Dedifferentiated amniotic fluid mesenchymal stem cell (primary cell): ENCODE data around the gene ADAM8.
A peak's percentile ranks its signal among the peaks of the same experiment; 100 is the strongest.
"Not testable (repeated sequence)": the region's sequence is repeated elsewhere in the genome, so short reads cannot be mapped to it uniquely, and the experiment has no call there.

Source experiments
- DNase-seq: peaks from one replicate; pipeline ENCODE4 v3.0.0-alpha.2; 2016; ENCODE audit errors: extremely low spot score

Gene ADAM8

DNA sequence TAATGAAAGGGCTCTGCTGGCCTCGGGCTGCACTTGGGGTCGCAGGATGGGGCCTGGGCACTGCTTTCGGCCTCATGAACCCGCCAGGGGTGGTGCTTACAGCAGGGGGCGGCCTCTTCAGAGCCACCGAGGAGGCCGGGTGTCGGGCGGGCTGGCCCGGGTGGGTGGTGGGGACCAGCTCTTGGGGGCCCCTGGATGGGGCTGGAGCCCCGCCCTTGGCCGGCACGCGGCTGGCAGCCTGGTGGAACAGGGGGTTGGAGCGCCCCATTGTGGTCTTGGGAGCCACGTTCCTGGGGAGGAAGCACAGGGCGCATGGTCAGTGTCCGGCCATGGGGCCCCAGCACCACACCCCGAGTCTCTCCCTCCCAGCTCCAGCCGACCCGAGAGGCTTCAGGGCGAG is 8.8 kb downstream of the ADAM8 start:
- DNase-seq, result no peak

DNA sequence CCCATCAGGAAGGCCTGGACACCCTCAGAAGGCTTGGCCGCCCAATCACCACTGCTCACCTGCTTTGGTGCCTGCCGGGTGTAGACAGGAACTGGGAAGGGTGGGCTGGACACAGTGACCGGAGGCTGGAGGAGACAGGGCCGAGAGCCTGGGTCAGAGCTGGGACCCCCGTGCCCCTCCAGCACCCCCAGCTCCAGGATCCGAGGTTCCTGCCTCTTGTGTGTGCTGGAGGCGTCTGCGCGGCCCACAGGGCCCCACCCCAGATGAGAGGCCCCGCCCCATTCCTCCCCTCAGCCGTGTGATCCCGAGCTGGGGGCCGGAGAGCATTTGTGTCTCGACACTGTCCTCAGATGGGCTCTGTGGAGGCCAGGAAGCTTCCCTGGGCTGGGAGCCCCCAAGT is 9.4 kb downstream of the ADAM8 start:
- DNase-seq, result no peak

DNA sequence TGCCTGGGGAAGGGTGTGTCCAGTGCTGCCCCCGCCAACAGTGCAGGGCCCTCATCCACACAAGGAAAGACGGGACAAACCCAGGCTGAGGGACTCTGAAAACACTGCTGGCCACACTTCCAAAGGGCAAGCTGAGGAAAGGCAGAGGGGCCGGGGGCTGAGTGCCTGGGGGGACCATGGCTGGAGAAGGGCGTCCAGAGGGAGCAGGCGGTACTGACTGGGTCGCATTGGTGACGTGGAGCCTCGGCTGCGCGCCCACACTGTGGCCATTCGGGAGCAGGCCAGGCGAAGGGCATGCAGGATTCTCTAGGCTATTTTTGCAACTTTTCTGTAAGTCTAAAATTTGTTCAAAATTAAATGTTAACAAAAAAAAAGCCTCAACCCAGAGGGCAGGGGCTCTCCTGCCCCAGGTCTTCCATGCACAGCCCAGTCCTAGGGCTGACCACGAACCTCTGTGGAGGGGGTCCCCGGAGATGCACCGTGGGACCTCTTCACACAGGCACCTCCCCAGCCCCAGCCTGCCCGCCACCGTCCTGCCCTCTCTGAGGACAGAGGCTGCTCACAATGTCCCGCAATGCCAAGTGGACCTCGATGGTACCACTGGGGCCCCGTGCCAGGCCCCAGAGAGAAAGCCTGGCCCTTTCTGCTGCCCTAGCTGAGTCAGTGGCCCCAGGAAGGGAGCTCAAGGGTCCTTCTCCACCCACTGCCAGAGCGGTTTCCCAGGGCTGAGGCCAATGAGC is 10.4 kb downstream of the ADAM8 start:
- no peak for DNase-seq

DNA sequence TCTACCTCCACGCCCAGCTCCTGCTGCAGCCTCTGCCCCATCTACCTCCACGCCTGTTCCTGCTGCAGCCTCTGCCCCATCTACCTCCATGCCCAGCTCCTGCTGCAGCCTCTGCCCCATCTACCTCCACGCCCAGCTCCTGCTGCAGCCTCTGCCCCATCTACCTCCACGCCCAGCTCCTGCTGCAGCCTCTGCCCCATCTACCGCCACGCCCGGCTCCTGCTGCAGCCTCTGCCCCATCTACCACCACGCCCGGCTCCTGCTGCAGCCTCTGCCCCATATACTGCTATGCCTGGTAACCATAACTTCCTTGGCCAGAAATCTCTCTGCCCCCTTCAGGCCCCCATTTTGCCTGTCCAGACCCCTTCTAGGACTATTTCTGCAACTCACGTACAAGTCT is 11.6 kb downstream of the ADAM8 start:
- DNase-seq, result not testable (repeated sequence)

DNA sequence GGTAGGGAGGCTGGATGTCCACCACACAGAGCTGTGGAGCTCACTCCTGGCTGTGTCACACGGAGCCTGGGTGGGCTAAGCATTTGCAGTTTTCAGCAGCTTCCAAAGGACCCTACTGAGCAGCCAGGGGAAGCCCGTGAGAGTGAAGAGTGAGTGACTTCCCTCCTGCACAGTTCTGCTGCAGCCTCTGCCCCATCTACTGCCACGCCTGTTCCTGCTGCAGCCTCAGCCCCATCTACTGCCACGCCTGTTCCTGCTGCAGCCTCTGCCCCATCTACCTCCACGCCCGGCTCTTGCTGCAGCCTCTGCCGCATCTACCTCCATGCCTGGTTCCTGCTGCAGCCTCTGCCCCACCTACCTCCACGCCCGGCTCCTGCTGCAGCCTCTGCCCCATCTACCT is 12.2 kb downstream of the ADAM8 start:
- no peak for DNase-seq

DNA sequence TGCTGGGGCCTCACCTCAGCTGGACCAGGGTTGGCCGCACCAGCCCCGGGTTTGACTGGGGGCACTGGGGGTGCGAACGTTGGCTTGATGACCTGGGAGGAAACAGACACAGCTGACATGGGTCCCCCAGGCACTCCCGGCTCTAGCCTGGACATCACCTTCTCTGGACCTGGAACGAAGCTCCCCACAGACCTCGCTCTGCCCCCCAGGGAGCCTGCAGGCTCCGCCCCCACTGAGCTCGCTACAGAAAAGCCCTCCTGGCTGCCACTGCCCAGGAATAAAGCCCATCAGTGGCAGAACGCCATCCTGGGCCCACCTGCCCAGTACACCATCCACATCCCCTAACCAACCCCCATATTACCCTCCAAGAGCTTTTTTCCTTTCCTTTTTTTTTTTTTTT is 13.0 kb downstream of the ADAM8 start:
- no peak for DNase-seq

DNA sequence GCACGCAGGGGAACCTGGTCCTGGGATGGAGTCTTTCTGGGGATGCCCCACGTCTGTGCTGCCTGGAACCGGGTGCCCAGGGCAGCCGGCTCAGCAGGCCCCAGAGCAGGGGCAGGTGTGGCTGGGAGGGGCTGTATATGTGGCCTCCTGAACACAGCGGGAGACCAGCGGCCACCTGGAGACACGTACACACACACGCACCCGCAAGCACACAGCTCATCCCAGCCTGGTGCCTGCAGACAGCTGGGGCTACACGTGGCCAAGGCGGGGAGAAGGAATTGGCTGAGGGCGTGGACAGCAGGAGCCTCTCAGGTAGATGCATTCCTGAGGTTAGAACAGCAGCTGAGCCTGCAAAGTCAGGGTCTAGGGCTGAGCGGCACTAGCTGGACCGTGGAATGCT is 14.0 kb downstream of the ADAM8 start:
- DNase-seq, result no peak

DNA sequence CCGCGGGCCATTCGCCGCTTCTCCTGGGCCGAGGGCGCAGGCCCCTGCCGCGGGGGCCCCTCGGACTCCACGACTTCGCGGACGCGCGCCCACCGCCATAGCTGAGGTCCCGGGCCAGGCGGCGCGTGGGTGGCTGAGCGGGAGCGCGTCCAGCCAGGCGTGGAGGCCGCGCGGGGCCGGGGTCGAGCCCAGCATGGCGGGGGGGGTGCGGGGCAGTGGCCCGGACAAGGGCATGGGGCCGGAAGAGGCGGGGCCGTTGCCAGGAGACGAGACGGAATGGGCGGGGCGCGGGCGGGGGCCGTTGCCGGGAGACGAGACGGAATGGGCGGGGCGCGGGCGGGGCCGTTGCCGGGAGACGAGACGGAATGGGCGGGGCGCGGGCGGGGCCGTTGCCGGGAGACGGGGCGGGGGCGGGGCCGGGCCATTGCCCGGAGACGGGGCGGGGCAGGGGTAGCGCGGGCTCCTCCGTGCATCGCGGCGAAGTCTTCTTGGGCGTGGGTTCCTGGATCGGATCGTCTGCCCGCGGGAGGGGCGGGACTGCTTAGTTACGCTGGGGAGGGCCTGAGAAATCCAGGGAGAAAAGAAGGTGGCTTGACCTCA is 14.8 kb downstream of the ADAM8 start:
- peak; percentile 45 for DNase-seq

DNA sequence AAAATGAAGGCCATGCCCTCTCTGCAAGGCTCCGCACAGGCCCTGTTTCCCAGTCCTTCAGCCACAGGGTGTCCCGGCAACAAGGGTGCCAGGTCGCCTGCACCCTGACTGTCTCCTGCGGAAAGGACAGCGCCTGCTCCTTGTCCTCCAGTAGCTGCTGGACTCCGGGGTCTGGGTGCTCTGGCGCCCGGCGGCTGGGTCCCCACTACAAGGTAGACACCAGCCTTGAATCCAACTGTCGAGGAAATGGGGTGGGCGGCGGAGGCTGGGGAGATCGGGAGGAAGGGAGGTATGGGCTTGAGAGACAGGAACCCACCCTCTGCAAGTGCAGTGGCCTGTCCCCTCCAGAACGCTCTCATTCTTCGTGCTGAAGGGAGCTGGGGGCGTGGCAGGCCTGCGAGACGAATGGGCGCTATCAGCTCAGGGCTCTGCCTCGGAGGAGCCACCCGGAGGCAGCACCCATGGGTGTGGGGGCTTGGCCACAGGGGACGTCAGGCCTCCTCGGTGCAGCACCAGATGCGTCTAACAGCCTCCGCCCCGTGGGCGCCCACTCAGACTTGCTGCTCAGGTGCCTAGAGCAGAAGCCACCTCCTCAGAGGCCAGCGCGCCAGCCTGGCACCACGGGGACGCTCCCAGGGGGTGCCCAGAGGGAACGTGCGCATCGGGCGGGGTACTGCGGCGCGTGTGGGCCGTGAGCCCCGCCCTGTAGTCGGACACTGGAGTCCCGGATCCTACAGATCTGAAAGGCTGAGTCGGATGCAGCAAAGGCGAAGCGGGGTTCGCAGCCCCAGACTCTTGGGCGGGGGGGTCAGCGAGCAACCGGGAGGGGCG is 15.6 kb downstream of the ADAM8 start:
- no peak for DNase-seq

DNA sequence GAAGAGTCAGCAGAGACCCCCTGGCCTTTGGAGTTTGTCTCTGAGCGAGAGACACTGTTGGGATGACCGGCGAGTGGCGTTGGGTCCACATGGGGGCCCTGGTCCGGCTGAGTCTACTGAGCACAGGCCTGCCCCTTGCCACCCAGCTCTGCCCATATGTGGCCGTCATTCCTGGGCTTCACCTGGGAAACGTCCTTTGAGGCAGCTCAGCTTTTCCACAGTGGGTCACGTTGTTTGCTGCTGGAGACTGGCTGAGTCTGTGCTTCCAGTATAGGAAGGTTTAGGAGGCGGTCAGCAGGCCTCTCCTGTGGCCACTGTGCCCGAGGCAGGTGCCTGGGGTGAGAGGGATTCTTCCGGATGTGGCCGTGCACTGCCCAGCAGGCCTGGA is 17.1 kb downstream of the ADAM8 start:
- no peak for DNase-seq

DNA sequence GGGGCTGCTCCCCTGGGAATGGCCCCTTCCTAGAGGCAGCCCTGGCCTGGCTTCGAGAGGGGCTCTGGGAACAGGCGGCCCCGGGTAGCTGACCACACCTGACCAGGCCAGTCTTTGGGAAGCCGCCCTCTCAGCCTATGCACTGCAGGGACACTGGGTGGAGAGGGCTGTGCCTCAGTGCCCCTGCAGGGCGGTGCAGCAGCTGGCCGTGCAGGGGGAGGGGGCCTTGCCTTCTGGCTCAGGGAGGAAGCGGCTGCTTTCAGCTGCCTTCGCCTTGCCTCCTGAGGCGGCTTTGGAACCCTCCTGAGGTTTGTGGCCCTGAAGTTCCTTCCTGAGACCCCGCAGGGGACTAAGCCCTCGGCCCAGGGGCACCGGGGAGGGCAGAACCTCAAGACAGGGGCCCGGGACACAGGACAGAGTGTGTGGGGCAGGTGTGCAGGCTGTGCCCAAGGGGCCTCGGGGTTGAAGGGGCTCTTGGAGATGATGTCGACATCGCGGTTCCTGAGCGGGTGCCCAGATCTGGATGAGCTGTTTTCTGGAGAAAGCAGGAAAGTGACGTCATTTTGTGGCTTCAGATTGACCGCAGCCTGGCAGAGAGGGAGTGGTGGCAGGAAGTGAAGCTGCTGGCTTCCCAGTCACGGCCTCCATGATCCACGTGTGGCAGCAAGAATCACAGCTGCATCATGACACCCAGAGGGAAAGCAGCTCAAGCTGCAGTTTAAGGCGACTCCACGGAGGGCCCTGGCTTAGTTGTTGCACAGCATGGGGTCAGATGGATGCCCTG is 17.7 kb downstream of the ADAM8 start:
- peak; percentile 98 for DNase-seq

DNA sequence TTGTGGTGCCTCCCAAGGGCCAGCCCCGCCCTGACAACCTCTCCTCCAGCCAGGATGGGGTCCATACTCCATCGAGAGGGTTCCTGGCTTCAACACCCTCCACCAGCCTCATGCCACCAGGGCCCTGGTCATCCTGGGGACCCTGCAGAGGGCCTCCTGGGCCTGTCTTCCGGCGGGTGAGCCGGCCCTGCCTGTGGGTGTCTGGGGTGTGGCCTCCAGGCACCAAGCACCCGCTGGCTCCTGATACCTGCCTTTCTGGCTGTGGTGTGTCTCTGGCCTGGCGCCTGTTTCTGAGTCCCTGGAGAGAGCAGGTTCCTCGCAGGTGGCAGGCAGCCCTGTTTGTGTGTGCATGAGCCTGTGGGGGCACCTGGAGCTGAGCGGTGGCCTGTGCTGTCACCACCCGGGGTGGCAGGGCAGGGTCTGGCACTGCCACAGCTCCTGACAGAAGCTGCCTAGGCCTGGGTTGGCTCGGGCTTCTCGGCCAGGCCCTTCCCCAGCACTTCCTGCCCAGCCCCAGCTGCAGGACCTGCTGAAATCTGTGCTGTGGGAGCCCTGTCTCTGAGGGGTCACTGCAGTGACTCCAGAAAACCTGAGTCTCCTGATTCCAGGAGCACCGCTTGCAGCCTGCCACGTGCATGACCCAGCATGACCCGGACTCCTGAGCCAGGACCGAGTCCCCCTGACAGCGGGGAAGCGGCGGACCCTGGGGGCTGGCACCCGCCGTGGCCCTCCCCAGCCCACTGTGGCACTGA is 18.4 kb downstream of the ADAM8 start:
- no peak for DNase-seq

DNA sequence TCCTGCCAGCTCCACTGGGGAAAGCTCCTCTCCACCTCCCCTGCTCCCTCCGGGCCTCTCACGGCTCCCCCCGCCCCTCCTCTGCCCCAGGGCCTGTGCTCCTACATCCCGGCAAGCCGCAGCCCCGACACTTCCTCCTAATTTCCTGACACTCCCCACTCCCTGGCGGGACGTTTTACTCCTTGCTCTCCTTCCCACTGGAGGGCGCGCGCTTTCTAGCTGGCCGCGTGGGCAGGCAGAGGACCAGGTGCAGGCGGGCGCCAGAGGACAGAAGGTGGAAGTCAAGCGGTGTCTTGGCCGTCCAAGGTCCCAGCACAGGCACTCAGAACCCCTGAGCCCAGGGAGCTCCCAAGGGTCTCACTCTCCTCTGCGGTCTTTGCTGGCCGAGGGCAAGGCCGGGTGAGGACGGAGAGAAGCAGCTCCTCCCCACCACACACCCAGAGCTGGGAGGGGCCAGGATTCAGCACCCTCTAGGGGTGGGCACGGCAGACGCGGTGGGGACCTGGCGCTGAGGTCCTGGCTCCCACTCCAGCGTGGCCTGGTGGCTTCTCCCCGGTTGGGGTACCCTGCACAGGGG is 19.1 kb downstream of the ADAM8 start:
- DNase-seq, result no peak

DNA sequence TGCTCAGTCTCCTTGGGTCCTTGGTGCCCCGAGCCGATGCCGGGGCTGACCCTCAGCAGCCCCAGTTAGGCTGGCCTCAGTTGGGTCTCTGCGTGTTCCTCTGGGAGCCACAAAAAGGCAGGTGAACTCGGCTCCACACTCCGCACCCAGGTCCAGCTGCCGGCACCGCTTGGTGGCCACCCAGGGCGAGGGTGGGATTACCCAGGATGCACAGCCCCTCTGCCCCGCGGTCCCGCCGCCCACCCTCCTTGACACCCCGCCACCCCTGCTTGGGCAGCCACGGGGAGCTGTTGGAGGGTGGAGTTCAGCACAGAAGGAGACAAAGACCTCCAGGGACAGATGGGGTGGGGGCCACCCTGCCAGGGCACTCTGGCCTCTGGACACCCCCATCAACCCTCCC is 21.3 kb downstream of the ADAM8 start:
- no peak for DNase-seq

DNA sequence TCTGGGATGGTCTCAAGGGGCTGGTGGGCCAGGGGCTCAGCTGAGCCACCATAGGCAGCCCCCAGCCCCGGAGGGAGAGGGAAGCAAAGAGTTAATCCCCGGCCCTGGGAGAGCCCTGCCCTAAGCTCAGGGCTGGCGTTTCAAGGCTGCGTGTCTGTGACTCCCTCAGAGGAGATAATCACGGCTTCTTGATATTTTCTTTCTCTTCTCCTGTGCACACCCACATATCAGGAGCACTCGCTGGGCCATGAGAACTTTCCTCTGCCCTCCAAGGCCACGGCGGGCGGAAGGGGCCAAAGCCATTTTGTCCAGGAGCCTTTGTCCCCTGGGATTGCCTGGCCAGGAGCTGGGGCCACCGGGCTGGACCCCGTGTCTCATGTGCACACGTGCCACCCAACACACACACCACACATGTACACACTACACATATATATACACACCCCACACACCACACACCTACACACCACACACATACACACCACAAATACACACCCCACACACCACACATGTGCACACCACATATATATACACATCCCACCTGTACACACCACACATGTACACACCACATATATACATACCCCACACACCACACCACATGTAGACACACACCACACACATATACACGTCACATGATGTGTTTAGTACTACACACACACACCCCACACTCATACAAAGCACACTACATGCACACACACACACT is 22.1 kb downstream of the ADAM8 start:
- no peak for DNase-seq

DNA sequence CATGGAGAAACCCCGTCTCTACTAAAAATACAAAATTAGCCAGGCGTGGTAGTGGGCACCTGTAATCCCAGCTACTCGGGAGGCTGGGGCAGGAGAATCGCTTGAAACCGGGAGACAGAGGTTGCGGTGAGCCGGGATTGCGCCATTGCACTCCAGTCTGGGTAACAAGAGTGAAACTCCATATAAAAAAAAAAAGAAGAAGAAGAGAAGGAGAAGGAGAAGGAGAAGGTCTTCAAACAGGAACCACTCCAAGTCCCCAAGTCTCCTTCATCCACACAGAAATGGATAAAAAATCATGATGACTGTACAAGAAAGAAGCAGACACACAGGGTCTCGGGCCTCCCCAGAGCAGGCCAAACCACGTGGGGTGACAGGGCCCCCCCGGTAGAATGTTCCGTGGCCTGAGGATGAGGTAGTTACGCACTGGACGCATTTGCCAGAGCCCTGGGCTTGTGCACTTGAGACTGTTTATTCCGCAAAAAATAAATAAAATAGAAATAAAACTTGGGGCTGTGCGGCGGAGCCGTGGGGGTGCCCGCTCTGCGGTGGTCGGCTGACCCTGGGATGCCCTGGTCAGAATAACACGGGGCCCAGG is 23.2 kb downstream of the ADAM8 start:
- no peak for DNase-seq

DNA sequence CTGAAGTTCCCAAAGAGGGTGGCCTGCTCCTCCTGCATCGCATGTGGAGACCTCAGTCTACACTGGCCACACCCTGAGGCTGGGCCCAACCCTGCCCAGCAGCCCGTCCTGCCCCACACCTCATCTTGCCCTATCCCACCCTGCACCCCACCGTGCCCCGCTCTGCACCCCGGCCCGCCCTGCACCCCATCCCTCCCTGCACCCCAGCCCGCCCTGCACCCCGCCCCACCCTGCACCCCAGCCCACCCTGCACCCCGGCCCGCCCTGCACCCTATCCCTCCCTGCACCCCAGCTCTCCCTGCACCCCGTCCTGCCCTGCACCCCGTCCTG is 24.5 kb downstream of the ADAM8 start:
- no peak for DNase-seq

DNA sequence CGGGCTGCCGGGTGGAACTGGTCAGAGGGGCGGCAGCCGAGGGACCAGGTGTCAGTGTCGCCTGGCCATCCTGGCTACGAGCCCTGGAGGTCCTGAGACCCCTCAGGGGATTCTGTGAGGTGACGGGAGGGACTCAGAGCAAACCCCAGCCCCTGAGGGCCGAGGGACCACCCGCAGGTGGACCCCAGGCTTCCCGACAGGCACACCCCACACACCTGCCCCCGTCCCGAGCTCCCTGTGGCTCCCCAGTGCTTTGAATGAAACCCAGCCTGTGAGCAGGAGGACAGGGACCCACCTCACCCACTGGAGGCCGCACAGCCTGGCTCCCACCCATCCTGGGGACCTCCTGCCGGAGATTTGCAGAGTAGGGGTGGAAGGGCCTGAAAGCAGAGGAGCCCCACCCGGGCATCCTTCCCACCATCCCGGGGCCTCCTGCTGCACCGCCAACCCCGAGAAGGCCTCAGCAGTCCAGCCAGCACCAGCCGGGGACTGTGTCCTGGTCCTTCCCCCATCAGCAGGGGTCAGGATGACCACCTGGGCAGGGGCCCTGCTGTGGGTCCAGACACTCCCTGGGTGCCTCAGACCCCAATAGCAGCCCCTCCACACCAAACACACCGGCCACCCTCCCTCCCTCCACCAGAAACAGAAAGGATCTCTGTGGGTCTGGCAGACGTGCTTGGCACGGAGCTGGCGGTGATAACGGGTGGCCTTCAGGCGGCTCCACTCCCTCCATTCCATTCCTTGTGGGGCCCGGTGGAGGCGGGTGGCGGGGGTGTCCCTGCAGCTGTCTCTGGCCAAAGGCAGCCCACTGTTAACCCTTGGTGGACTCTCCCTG is 25.1 kb downstream of the ADAM8 start:
- no peak for DNase-seq
